H1 (cell line): ENCODE measurements around the gene INHBC. TPM values are rescaled to one million over a fixed set of nuclear protein-coding genes. Genes with fewer than 3 reads are reported as not detected.
A peak's percentile ranks its signal among the peaks of the same experiment; 100 is the strongest.

Experiments
- CTCF ChIA-PET: fragments of 300-600 bp; sonication (Branson Sonifier 250); formaldehyde crosslinking; loops from one replicate; lab custom pipeline; 2021; ENCODE audit not compliant: partially characterized antibody; lab: Charles Lee
- POLR2A ChIA-PET: fragments of 300-600 bp; sonication (Branson Sonifier 250); formaldehyde crosslinking; loops from one replicate; lab custom pipeline; 2021; ENCODE audit warnings: inconsistent platforms; ENCODE audit not compliant: partially characterized antibody; lab: Charles Lee
- DNase-seq, 2 experiments: peaks; one replicate each; pipeline versions ENCODE4 v3.0.0 to v3.0.0-alpha.2; 2010 to 2022; ENCODE audit warnings: low spot score in 2 of 2, low read depth in 1 of 2, mixed read lengths in 1 of 2
- FAIRE-seq: peaks from 2 replicates; lab custom pipeline; 2011; peaks lifted over from hg19 to GRCh38; lab: Jason Lieb, UNC
- H2AFZ ChIP-seq: 2 replicates; pipeline ENCODE4 v1.8.1; 2012; ENCODE audit warnings: low read length, inconsistent platforms
- H2AK5ac ChIP-seq: 2 replicates; pipeline ENCODE4 v1.6.1; 2013; ENCODE audit warnings: low read depth, low read length
- H2BK120ac ChIP-seq: replicated peaks from 2 replicates; pipeline ENCODE3; 2013; ENCODE audit warnings: low read depth, low read length, inconsistent platforms
- H2BK12ac ChIP-seq: 2 replicates; pipeline ENCODE4 v1.6.1; 2013; ENCODE audit warnings: low read depth, low read length
- H2BK15ac ChIP-seq: 2 replicates; pipeline ENCODE4 v1.6.1; 2013; ENCODE audit warnings: low read length
- H2BK20ac ChIP-seq: 2 replicates; pipeline ENCODE4 v1.6.1; 2013; ENCODE audit warnings: low read length
- H2BK5ac ChIP-seq: 2 replicates; pipeline ENCODE4 v1.6.1; 2013; ENCODE audit warnings: low read depth, low read length
- H3K14ac ChIP-seq: 2 replicates; pipeline ENCODE4 v1.6.1; 2013; ENCODE audit warnings: inconsistent platforms; ENCODE audit not compliant: insufficient read length
- H3K18ac ChIP-seq: 2 replicates; pipeline ENCODE4 v1.6.1; 2013; ENCODE audit warnings: low read length; ENCODE audit errors: extremely low read depth
- H3K23ac ChIP-seq: 2 replicates; pipeline ENCODE4 v1.6.1; 2013; ENCODE audit warnings: inconsistent platforms; ENCODE audit not compliant: insufficient read length
- H3K23me2 ChIP-seq: 2 replicates; pipeline ENCODE4 v1.6.1; 2013; ENCODE audit warnings: low read depth, low read length
- H3K27ac ChIP-seq: 2 replicates; pipeline ENCODE4 v1.6.1; 2011; ENCODE audit warnings: low read depth, low read length, inconsistent platforms
- H3K27me3 ChIP-seq, 4 experiments: replicated peaks in 1 of 4; 1 replicate in 1 of 4; 2 replicates in 3 of 4; pipeline versions ENCODE4 v1.6.1 to v1.8.1; 2011 to 2013; ENCODE audit warnings: low read length in 3 of 4, mild to moderate bottlenecking in 3 of 4, inconsistent platforms in 2 of 4, mixed read lengths in 2 of 4, moderate library complexity in 1 of 4; ENCODE audit not compliant: control insufficient read depth in 3 of 4, insufficient read depth in 3 of 4; ENCODE audit errors: extremely low read depth in 1 of 4
- H3K36me3 ChIP-seq, 4 experiments: 2 replicates each; pipeline versions ENCODE4 v1.6.1 to v1.8.1; 2011 to 2013; ENCODE audit warnings: mild to moderate bottlenecking in 4 of 4, low read length in 3 of 4, moderate library complexity in 2 of 4, control low read depth in 1 of 4, inconsistent platforms in 1 of 4; ENCODE audit not compliant: insufficient read depth in 4 of 4, control insufficient read depth in 2 of 4
- H3K4ac ChIP-seq: replicated peaks from 2 replicates; pipeline ENCODE3; 2013; ENCODE audit warnings: low read length, low read depth, mixed read lengths, inconsistent platforms; ENCODE audit not compliant: insufficient read length
- H3K4me1 ChIP-seq, 4 experiments: replicated peaks in 1 of 4; 1 replicate in 1 of 4; 2 replicates in 3 of 4; pipeline versions ENCODE4 v1.6.1 to v1.8.1; 2011 to 2013; ENCODE audit warnings: low read length in 3 of 4, inconsistent platforms in 2 of 4, mixed read lengths in 1 of 4; ENCODE audit not compliant: insufficient read depth in 4 of 4, control insufficient read depth in 3 of 4
- H3K4me2 ChIP-seq, 2 experiments: 2 replicates each; pipeline versions ENCODE4 v1.6.1 to v1.8.1; 2011 to 2013; ENCODE audit warnings: low read depth in 2 of 2, low read length in 2 of 2, control low read depth in 1 of 2, inconsistent platforms in 1 of 2, mild to moderate bottlenecking in 1 of 2; ENCODE audit not compliant: insufficient read depth in 1 of 2
- H3K4me3 ChIP-seq, 4 experiments: fragments of 200-600, 300-600 bp in 1 of 4; sonication (generic), shearing (Covaris generic), sonication (Bioruptor Twin) in 1 of 4; 2 replicates each; pipeline versions ENCODE4 v1.5.1 to v1.8.1; 2011 to 2016; ENCODE audit warnings: low read length in 4 of 4, low read depth in 3 of 4, control low read depth in 2 of 4, inconsistent platforms in 2 of 4, mild to moderate bottlenecking in 2 of 4, mixed read lengths in 1 of 4, moderate library complexity in 1 of 4; ENCODE audit not compliant: insufficient read depth in 2 of 4; ENCODE audit errors: extremely low read depth in 1 of 4
- H3K56ac ChIP-seq: replicated peaks from 2 replicates; pipeline ENCODE3; 2013; ENCODE audit warnings: low read depth, mild to moderate bottlenecking, mixed read lengths, low read length, inconsistent platforms; ENCODE audit not compliant: insufficient read length
- H3K79me1 ChIP-seq: 2 replicates; pipeline ENCODE4 v1.6.1; 2013; ENCODE audit warnings: low read depth, low read length, control low read depth
- H3K79me2 ChIP-seq, 2 experiments: 2 replicates each; pipeline versions ENCODE4 v1.6.1 to v1.8.1; 2012 to 2013; ENCODE audit warnings: low read length in 2 of 2, mild to moderate bottlenecking in 2 of 2, inconsistent platforms in 1 of 2; ENCODE audit not compliant: insufficient read depth in 2 of 2, control insufficient read depth in 1 of 2
- H3K9ac ChIP-seq, 4 experiments: replicated peaks in 1 of 4; 1 replicate in 1 of 4; 2 replicates in 3 of 4; pipeline versions ENCODE4 v1.6.1 to v1.8.1; 2011 to 2013; ENCODE audit warnings: low read depth in 3 of 4, low read length in 3 of 4, control low read depth in 2 of 4, mild to moderate bottlenecking in 2 of 4, moderate library complexity in 2 of 4, inconsistent platforms in 1 of 4; ENCODE audit errors: extremely low read depth in 1 of 4
- H3K9me3 ChIP-seq, 2 experiments: 2 replicates each; pipeline versions ENCODE4 v1.6.1 to v1.8.1; 2012 to 2013; ENCODE audit warnings: mild to moderate bottlenecking in 2 of 2, moderate library complexity in 2 of 2, control low read depth in 1 of 2, inconsistent platforms in 1 of 2, low read depth in 1 of 2, low read length in 1 of 2, mixed read lengths in 1 of 2; ENCODE audit not compliant: insufficient read depth in 2 of 2
- H4K20me1 ChIP-seq, 2 experiments: replicated peaks in 1 of 2; 2 replicates each; pipeline versions ENCODE3 to v1.8.1; 2011 to 2013; ENCODE audit warnings: inconsistent platforms in 2 of 2, low read length in 2 of 2, mild to moderate bottlenecking in 1 of 2; ENCODE audit not compliant: insufficient read depth in 2 of 2, control insufficient read depth in 1 of 2
- H4K5ac ChIP-seq: 2 replicates; pipeline ENCODE4 v1.6.1; 2013; ENCODE audit warnings: low read length, low read depth, mixed read lengths, inconsistent platforms; ENCODE audit not compliant: insufficient read length
- H4K8ac ChIP-seq: 2 replicates; pipeline ENCODE4 v1.8.0; 2013; ENCODE audit warnings: mild to moderate bottlenecking, moderate library complexity, low read length, inconsistent platforms; ENCODE audit not compliant: insufficient read depth; ENCODE audit errors: extremely low read depth
- H4K91ac ChIP-seq: replicated peaks from 2 replicates; pipeline ENCODE3; 2013; ENCODE audit warnings: low read length, mixed read lengths, inconsistent platforms; ENCODE audit not compliant: insufficient read length
- CTCF ChIP-seq, 3 experiments: IDR thresholded peaks; 1 replicate in 2 of 3; 2 replicates in 1 of 3; pipeline versions ENCODE4 v1.5.1 to v1.6.1; 2011; ENCODE audit warnings: low read length in 3 of 3, mild to moderate bottlenecking in 3 of 3, inconsistent platforms in 2 of 3, low read depth in 1 of 3, moderate library complexity in 1 of 3; ENCODE audit not compliant: insufficient read depth in 1 of 3; ENCODE audit errors: control extremely low read depth in 1 of 3
- E2F6 ChIP-seq: IDR thresholded peaks from 2 replicates; pipeline ENCODE4 v1.6.1; 2012; ENCODE audit warnings: inconsistent platforms
- PHF8 ChIP-seq: fragments of 200-600 bp; sonication (generic); conservative IDR thresholded peaks from 2 replicates; pipeline ENCODE4 v1.7.1; 2012; ENCODE audit warnings: low read depth, mild to moderate bottlenecking, inconsistent platforms, low read length, moderate library complexity
- POLR2AphosphoS5 ChIP-seq: IDR thresholded peaks from 2 replicates; pipeline ENCODE4 v1.6.1; 2011; ENCODE audit warnings: low read depth, low read length
- RBBP5 ChIP-seq: IDR thresholded peaks from 2 replicates; pipeline ENCODE4 v1.7.1; 2012; ENCODE audit warnings: low read depth, mild to moderate bottlenecking, inconsistent platforms, low read length, moderate library complexity, borderline replicate concordance
- TAF1 ChIP-seq: IDR thresholded peaks from 2 replicates; pipeline ENCODE4 v1.6.1; 2011; ENCODE audit warnings: mild to moderate bottlenecking, low read depth, low read length
- TAF7 ChIP-seq: optimal IDR thresholded peaks from 2 replicates; pipeline ENCODE3; 2011; ENCODE audit warnings: low read depth, mild to moderate bottlenecking, inconsistent platforms, low read length, moderate library complexity, borderline replicate concordance
- WGBS, 2 experiments: shearing (Covaris generic) in 1 of 2; methylation state at CpG; one replicate each; pipeline versions ENCODE4 v1.1.6 to v1.1.7; 2013 to 2015; ENCODE audit warnings: low lambda C conversion rate in 2 of 2, mixed read lengths in 2 of 2, inconsistent platforms in 1 of 2, low coverage in 1 of 2, missing lambda C conversion rate in 1 of 2; ENCODE audit not compliant: insufficient replicate concordance in 2 of 2, insufficient coverage in 1 of 2, insufficient read length in 1 of 2; ENCODE audit errors: extremely low coverage in 1 of 2, missing lambda C conversion rate in 1 of 2; 5-methylcytosine and 5-hydroxymethylcytosine counted together
- polyA plus RNA-seq, 7 experiments: library from polyadenylated mRNA; depleted of rRNA in 3 of 7; stranded (reverse) in 5 of 7; unstranded in 2 of 7; fragments of >200 nt in 5 of 7; fragments of 200-250 nt in 2 of 7; gene quantifications; 1 replicate in 5 of 7; 2 replicates in 1 of 7; 4 replicates in 1 of 7; pipeline versions ENCODE4 v1.2.1 to v1.2.3, GENCODE V29; 2011 to 2013; ENCODE audit warnings: missing spikeins in 2 of 7, mixed read lengths in 2 of 7
- total RNA-seq: library from RNA; stranded (reverse); fragmentation: NEBNext Ultra II Directional; extraction: Animal tissue kit (Norgen Biotek cat#: 25700); gene quantifications from 2 replicates; pipeline ENCODE4 v1.2.1, GENCODE V29; 2021

INHBC gene
- total and polyA plus RNA-seq, 2 of the 8 experiments (the other 6 are each of a cell fraction or from before 2014, with no cell fraction given): 0.15 TPM; not detected in 1

- 29% methylated on average over 10 of the region's 10 CpGs; no CpG with 5 or more reads in 1 of the 2 experiments for WGBS, 2 experiments
- peak overlapping the region; percentile 40; the same call in 1 of the 2 replicates for H2BK20ac ChIP-seq
- H3K23me2 ChIP-seq: peaks cover 12% of the 10 kb centered on the region
- peak overlapping the region; percentile 93 for H2BK12ac ChIP-seq
- peak overlapping the region; percentile 33 to 91 (median 50) for H3K4me3 ChIP-seq
- POLR2A ChIA-PET: interaction anchor here (0.6 to 11.2 kb wide), 45 partner anchors 9 to 238 kb away, joined by 3 to 168 read pairs (median 5); partner anchors contain the start of genes INHBC, MBD6, R3HDM2 and SHMT2
- peak overlapping the region; percentile 48 for H3K4ac ChIP-seq
- no peak overlapping the region for H4K8ac ChIP-seq
- H2AK5ac ChIP-seq: peak overlapping the region; percentile 85
- CTCF ChIA-PET: interaction anchor here (0.6 to 18.5 kb wide), 45 partner anchors 9 to 937 kb away, joined by 3 to 478 read pairs (median 4); partner anchors contain the start of genes ARHGAP9, DDIT3, INHBC and MARS1
- H2BK15ac ChIP-seq: peak overlapping the region; percentile 76; the same call in 1 of the 2 replicates
- FAIRE-seq (no peak), DNase-seq (no peak)
- peaks cover 0 to 4% (median 0%) of the 10 kb centered on the region in 4 experiments; a peak in 1 of 8 replicates for H3K36me3 ChIP-seq
- H3K27ac ChIP-seq: no peak overlapping the region; the same call in 1 of the 2 replicates
- peak overlapping the region; percentile 79 for H4K5ac ChIP-seq
- H3K9me3 ChIP-seq: no peaks in the 10 kb centered on the region
- H3K23ac ChIP-seq: no peak overlapping the region
- peaks cover 0 to 31% (median 20%) of the 10 kb centered on the region in 4 experiments; a peak in 6 of 7 replicates for H3K4me1 ChIP-seq
- H3K9ac ChIP-seq: peak overlapping the region in 3 of 4 experiments; percentile 21 to 59 (median 45); a peak in 5 of 7 replicates
- H3K56ac ChIP-seq: no peak overlapping the region
- H2BK120ac ChIP-seq: peak overlapping the region; percentile 10
- no peaks in the 10 kb centered on the region for H4K20me1 ChIP-seq
- no peaks in the 10 kb centered on the region for H3K27me3 ChIP-seq
- no peak overlapping the region for H2AFZ ChIP-seq
- H3K4me2 ChIP-seq: peak overlapping the region; percentile 95
- peak overlapping the region; percentile 96 for H3K18ac ChIP-seq
- H2BK5ac ChIP-seq: peak overlapping the region; percentile 79
- H4K91ac ChIP-seq: peak overlapping the region; percentile 94
- H3K79me2 ChIP-seq: peaks cover 0 to 16% of the 10 kb centered on the region in 2 experiments; a peak in 1 of 4 replicates
- H3K79me1 ChIP-seq: no peaks in the 10 kb centered on the region
- no peak overlapping the region for H3K14ac ChIP-seq
- no peak for TF ChIP-seq CTCF (IDR thresholded peaks at IDR 0.05; ENCODE audit: control extremely low read depth in 1 of 3, insufficient read depth in 1 of 3, low read depth in 1 of 3, low read length in 3 of 3)
- no peak for TF ChIP-seq TAF7
- TF ChIP-seq E2F6: 0 out of 2 replicates have a peak, but pooled peaks have one; percentile 4
- TF ChIP-seq RBBP5: 0 out of 2 replicates have a peak, but pooled peaks have one; percentile 13
- TF ChIP-seq PHF8: peak; percentile 16; the same call in 1 of the 2 replicates
- TF ChIP-seq TAF1: no peak
- 0 out of 2 replicates have a peak, but pooled peaks have one; percentile 4 for TF ChIP-seq POLR2AphosphoS5
Measured at GRCh38 chr12:57455374-57456144, 21.0 kb downstream of the INHBC start.
